ENCODE data around the gene MYADML2.

Gene MYADML2

DNA sequence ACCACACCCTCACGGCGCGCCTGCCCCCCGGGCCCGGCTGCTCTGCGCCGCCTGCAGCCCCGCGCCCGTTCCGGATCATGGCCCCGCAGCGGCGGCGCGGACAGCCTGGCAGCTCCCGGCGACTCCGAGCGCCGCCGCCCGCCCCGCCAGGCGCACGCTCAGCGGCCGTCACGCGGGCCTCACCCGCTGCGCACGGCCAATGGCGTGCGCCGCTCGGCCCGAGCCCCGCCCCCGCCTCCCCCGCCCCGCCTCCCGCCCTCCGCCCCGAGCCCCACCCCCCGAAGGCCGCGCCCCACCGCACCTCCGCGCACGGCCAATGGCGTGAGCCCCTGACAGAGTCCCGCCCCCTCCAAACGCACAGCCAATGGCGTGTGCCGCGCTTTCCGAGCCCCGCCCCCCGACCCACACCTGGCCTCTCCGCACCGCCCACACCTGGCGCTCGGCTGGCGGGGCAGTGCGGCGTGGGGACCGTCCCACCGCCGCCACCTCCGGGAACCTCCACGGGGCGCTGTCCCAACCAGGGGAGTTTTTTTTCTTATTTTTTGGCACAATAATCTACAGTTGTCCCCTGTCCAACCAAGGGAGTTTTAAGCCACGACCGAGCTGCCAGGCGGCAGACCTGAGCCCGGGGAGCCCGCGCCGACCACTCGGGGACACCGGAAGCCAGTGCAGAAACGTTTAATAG, 35.6 kb downstream of the MYADML2 start, which contains the start of gene PCYT2:
PCYT2 (minus strand) TSS at position 123 of the 685 bp plus-strand sequence; CDS start at position 79, 44 bp downstream.
- DNase-seq (ENCODE audit: low spot score), result peak; percentile 92

DNA sequence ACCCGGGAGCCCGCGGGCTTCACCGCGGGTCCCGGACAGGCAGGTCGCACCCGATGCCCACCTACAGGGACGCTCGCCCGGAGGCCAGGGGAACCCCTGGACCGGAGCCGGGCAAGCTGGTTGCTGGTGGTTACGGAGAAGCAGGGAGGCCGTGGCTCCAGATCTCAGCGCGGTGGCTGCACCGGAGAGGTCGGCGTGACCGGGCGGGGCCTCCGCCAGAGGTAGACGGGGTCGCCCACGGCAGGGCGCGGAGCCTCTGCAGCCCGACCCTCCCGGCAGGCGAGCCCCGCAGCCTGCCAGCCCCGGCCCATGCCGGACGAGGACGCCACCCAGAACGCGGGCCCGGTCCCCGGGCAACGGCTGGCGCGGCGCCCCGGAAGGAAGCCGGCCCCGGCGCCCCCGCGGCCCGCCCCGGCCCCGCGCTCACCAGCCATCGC, 36.2 kb downstream of the MYADML2 start:
- DNase-seq (ENCODE audit: low spot score), result no peak

DNA sequence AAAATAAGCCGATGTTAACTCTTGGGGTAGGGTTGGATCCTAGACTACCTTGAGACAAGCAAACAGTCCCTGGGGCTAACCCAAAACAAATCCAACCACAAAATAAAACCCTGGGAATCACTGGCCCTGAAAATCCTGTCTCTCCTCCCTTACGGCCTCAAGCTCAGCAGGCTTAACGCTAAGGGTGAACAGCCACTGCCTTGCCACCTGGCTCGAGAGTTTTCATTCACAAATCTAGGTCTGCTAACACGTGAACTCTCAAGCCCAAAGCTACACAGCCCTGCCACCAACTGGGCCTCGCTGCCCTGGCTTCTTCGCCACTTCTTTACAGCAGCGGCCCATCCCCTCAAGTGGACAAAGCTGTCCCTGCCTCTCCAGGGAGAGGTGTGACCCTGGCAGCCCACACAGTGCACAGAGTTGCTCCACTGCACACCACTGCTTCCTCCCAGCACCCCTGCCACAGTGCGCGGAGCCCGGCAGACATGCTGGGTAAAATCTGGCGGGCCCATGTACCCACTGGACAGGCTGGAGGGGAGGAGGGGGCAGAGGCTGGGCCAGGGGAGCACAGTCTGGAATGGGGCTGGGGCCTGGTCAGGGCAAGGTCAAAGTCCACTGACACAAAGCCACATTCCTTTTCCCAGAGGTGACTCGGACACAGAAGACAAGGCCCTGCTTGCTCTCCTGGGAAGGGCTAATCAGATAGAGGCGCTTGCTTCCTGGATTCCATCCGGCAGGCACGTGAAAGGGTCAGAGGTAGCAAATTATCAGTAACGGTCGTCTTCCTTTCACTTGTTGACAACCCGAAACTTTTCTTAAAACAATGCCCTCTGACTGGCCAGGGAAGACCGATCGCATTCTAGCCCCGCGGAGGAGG, 36.8 kb downstream of the MYADML2 start:
- no peak for DNase-seq (ENCODE audit: low spot score)

- DNase-seq (ENCODE audit: low spot score), result no peak
Observed at GRCh38 chr17:81909231-81909630, 37.8 kb downstream of the MYADML2 start.

DNA sequence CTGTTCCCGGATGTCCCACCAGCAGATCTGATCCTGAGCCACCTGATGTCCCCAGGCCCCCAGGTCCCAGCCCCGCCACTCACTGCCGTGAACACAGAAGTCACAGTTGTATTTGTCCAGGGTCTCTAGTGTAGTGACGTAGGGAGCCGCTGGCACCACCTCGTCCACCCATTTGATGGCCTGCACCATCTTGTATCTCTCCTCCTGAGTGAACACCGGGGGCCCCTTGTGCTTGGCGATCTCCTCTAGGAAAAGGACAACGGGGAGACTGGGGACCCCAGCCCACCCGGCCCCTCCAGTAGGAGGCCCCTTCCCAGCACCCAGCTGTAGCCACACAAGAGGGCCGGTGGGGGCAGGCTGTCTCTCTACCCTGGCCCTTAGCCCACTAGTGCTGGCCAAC, 38.2 kb downstream of the MYADML2 start:
- no peak for DNase-seq (ENCODE audit: low spot score)

GRCh38 chr17:81907219-81908145, 39.6 kb downstream of the MYADML2 start:
- no peak for DNase-seq (ENCODE audit: low spot score)

- no peak for DNase-seq (ENCODE audit: low spot score)
Observed at GRCh38 chr17:81906476-81907218, 40.4 kb downstream of the MYADML2 start.

GRCh38 chr17:81905993-81906392, 41.0 kb downstream of the MYADML2 start:
- DNase-seq (ENCODE audit: low spot score), result no peak

DNA sequence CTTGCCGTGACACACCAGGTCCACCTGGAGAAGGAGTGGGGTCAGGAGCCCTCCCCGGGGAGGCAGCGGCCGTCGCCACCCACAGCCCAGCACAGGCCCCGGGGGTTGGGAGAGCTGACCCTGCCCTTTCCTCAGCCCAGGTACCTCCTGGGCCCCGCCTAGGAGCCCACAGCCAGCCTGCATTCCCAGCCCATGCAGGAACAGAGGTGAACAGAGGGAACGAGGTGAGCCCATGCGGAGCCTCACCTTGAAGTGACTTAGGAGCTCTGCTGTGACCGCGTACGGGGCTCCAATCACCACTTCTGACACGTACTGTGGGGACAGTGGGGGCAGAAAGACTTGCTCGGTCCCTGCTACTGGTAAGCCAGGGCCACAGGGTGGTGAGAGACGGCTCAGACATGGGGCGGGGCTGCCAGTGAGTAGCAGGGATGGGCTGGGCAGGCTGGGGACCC, 41.6 kb downstream of the MYADML2 start:
- DNase-seq (ENCODE audit: low spot score), result no peak

- no peak for DNase-seq (ENCODE audit: low spot score)
Observed at GRCh38 chr17:81904600-81905423, 42.2 kb downstream of the MYADML2 start.

DNA sequence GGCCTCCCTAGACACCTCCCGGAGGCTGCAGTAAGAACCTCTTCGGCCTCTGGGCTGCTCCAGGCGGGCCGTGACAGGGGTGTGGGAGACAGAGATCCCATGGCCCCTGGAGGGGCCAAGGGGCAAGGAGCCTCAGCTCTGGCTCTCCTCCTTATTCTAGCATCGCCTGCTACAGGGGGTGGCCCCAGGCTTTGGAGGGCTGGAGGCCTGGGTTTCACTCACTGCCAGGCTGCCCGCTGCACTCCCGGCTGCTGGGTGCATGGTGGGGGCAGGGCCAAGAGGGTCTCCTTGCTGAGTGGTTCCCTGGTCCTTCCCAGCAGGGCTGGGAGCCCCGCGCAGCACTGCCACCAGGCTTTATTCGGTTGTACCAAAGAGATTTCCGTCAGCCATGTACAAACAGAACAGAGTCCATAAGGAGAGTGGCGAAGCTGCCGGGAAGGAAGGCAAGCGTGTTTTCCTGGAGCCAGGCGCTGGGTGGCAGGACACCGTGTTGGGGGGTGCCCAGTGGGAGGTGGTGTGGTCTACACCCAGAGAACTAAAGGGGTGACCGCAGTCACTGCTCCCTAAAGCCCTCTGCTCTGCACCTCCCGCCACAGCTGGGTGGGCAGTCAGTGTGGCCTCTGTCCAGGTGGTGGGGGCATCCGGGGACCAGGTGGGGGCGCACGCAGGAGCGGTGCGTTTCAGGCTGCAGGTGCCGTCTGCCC, 43.0 kb downstream of the MYADML2 start:
- no peak for DNase-seq (ENCODE audit: low spot score)

- no peak for DNase-seq (ENCODE audit: low spot score)
Observed at GRCh38 chr17:81903415-81903831, 43.6 kb downstream of the MYADML2 start.

- DNase-seq (ENCODE audit: low spot score), result no peak
Observed at GRCh38 chr17:81902653-81903414, 44.2 kb downstream of the MYADML2 start.

GRCh38 chr17:81902023-81902652, 44.9 kb downstream of the MYADML2 start, which contains the start of gene NPB:
TSS of gene NPB (plus strand) at chr17:81902238. CDS start at chr17:81902278, 40 bp downstream.
- no peak for DNase-seq (ENCODE audit: low spot score)

- no peak for DNase-seq (ENCODE audit: low spot score)
Observed at GRCh38 chr17:81901167-81902022, 45.6 kb downstream of the MYADML2 start.

DNA sequence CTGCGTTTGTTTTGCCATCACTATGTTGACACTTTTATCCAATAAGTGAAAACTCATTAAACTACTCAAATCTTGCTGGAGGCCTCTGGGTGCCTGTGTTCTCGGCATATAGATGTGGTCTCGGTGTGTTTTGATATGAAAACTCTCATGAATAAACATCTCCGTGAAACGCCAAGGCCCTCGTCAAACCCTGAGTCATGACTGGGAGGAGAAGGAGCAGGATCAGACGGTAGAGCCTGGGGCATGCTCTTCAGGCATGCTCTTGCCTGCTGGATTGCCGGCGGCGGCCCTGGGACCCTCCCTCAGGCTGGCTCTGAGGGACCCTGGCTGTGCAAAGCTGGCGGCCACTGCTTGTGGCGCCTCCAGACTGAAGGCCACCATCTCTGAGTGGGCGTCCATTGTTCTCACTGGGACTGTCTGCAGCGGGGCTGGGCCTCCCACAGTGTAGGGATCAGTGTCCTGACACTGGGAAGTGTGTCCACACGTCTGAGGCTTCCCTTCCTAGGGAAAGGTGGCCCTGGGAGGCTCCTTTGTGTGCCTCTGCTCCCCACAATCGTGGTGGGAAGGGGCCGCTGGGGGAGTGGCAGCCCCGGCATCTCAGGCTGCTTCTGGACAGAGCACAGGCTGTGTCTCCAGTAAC, 46.7 kb downstream of the MYADML2 start:
- DNase-seq (ENCODE audit: low spot score), result no peak
